ENCODE results near the gene NHERF2.

The NHERF2 gene

GRCh38 chr16:2030036-2030435 lies 3.3 kb downstream of the NHERF2 start:
- TF ChIP-seq TEAD4 (IDR thresholded peaks at IDR 0.05) (peak; percentile 4; the same call in 1 of the 2 replicates), MAX (IDR thresholded peaks at IDR 0.05) (peak; percentile 48), EP300 (IDR thresholded peaks at IDR 0.05; ENCODE audit: borderline replicate concordance) (peak; percentile 42; the same call in 1 of the 2 replicates), TCF12 (IDR thresholded peaks at IDR 0.05; ENCODE audit: low read depth) (peak; percentile 48), EGR1 (IDR thresholded peaks at IDR 0.05) (no peak), REST (IDR thresholded peaks at IDR 0.05; ENCODE audit: low read depth) (no peak), ZBTB7A (IDR thresholded peaks at IDR 0.05; ENCODE audit: low read depth) (peak; percentile 50; the same call in 1 of the 2 replicates)

- TF ChIP-seq FOXM1 (IDR thresholded peaks at IDR 0.05; ENCODE audit: borderline replicate concordance, low read depth): peak; percentile 46; the same call in 1 of the 2 replicates
- no peak for TF ChIP-seq REST (IDR thresholded peaks at IDR 0.05; ENCODE audit: low read depth)
- no peak for TF ChIP-seq EGR1 (IDR thresholded peaks at IDR 0.05)
- TF ChIP-seq CREB1 (IDR thresholded peaks at IDR 0.05; ENCODE audit: low read depth): no peak
- peak; percentile 92 for TF ChIP-seq TCF12 (IDR thresholded peaks at IDR 0.05; ENCODE audit: low read depth)
- TF ChIP-seq USF1 (IDR thresholded peaks at IDR 0.05): peak; percentile 10; the same call in 1 of the 2 replicates
- no peak for TF ChIP-seq TAF1 (IDR thresholded peaks at IDR 0.05; ENCODE audit: low read depth)
- TF ChIP-seq EP300 (IDR thresholded peaks at IDR 0.05; ENCODE audit: borderline replicate concordance): peak; percentile 79
- TF ChIP-seq ZBTB7A (IDR thresholded peaks at IDR 0.05; ENCODE audit: low read depth): peak; percentile 81
- TF ChIP-seq RAD21 (IDR thresholded peaks at IDR 0.05; ENCODE audit: low read depth): no peak
- TF ChIP-seq CEBPB (IDR thresholded peaks at IDR 0.05): no peak
- TF ChIP-seq NFIC (IDR thresholded peaks at IDR 0.05): peak; percentile 97
- peak; percentile 49; the same call in 1 of the 2 replicates for TF ChIP-seq MAX (IDR thresholded peaks at IDR 0.05)
- peak; percentile 45; the same call in 1 of the 2 replicates for TF ChIP-seq YY1 (IDR thresholded peaks at IDR 0.05; ENCODE audit: low read depth)
- TF ChIP-seq TEAD4 (IDR thresholded peaks at IDR 0.05): peak; percentile 64
Observed at GRCh38 chr16:2031081-2031577, 4.4 kb downstream of the NHERF2 start.

GRCh38 chr16:2032285-2033056 lies 5.8 kb downstream of the NHERF2 start:
- peak; percentile 20; the same call in 1 of the 2 replicates for TF ChIP-seq ZBTB7A (IDR thresholded peaks at IDR 0.05; ENCODE audit: low read depth)
- no peak for TF ChIP-seq YY1 (IDR thresholded peaks at IDR 0.05; ENCODE audit: low read depth)

- TF ChIP-seq RAD21 (IDR thresholded peaks at IDR 0.05; ENCODE audit: low read depth) (no peak), ZBTB7A (IDR thresholded peaks at IDR 0.05; ENCODE audit: low read depth) (peak; percentile 68), NFIC (IDR thresholded peaks at IDR 0.05) (peak; percentile 12; the same call in 1 of the 2 replicates), TEAD4 (IDR thresholded peaks at IDR 0.05) (peak; percentile 60), EGR1 (IDR thresholded peaks at IDR 0.05) (0 out of 2 replicates have a peak, but pooled peaks have one; percentile 6), REST (IDR thresholded peaks at IDR 0.05; ENCODE audit: low read depth) (no peak), EP300 (IDR thresholded peaks at IDR 0.05; ENCODE audit: borderline replicate concordance) (no peak)
Observed at GRCh38 chr16:2033057-2033908, 6.6 kb downstream of the NHERF2 start.

Measured in Ishikawa (cell line).